ENCODE data around the gene NEU4.

NEU4 gene

GRCh38 chr2:241853651-241854341 is 44.8 kb downstream of the NEU4 start:
- DNase-seq: no peak

- DNase-seq: no peak
Observed at GRCh38 chr2:241854342-241855244, 45.6 kb downstream of the NEU4 start.

GRCh38 chr2:241855245-241855887 is 46.4 kb downstream of the NEU4 start:
- DNase-seq: no peak

- DNase-seq: no peak
Observed at GRCh38 chr2:241855888-241856422, 47.0 kb downstream of the NEU4 start.

- DNase-seq: no peak
Observed at GRCh38 chr2:241857041-241857541, 48.1 kb downstream of the NEU4 start.

- no peak for DNase-seq
Observed at GRCh38 chr2:241857572-241858121, 48.7 kb downstream of the NEU4 start.

GRCh38 chr2:241858206-241859016 is 49.4 kb downstream of the NEU4 start, which contains the start of gene PDCD1:
PDCD1 (minus strand) TSS chr2:241858894; CDS start chr2:241858838, 56 bp downstream.
- no peak for DNase-seq

GRCh38 chr2:241859017-241859435 is 50.0 kb downstream of the NEU4 start:
- no peak for DNase-seq

- no peak for DNase-seq
Observed at GRCh38 chr2:241859436-241860183, 50.6 kb downstream of the NEU4 start.

GRCh38 chr2:241860184-241861078 is 51.4 kb downstream of the NEU4 start:
- no peak for DNase-seq

- DNase-seq: no peak
Observed at GRCh38 chr2:241861264-241861663, 52.3 kb downstream of the NEU4 start.

- no peak for DNase-seq
Observed at GRCh38 chr2:241862093-241862492, 53.1 kb downstream of the NEU4 start.

GRCh38 chr2:241862775-241863535 is 54.0 kb downstream of the NEU4 start:
- DNase-seq: no peak

- DNase-seq: no peak
Observed at GRCh38 chr2:241863536-241863954, 54.6 kb downstream of the NEU4 start.

- DNase-seq: no peak
Observed at GRCh38 chr2:241864168-241864849, 55.3 kb downstream of the NEU4 start.

- DNase-seq: no peak
Observed at GRCh38 chr2:241864850-241865213, 55.8 kb downstream of the NEU4 start.

GRCh38 chr2:241865416-241865956 is 56.5 kb downstream of the NEU4 start:
- no peak for DNase-seq

All from NCI-H187 (cell line).